GM21825 (cell line): ENCODE measurements around the gene ZNF549.
"Not testable (repeated sequence)": the region's sequence is repeated elsewhere in the genome, so short reads cannot be mapped to it uniquely, and the experiment has no call there.

Experiments
- ATAC-seq: cut with Tn5 transposase; IDR thresholded peaks from one replicate; pipeline ENCODE4 v1.9.1; 2021; ENCODE audit warnings: mild to moderate bottlenecking, moderate library complexity; ENCODE audit not compliant: unreplicated experiment

ZNF549 gene

DNA sequence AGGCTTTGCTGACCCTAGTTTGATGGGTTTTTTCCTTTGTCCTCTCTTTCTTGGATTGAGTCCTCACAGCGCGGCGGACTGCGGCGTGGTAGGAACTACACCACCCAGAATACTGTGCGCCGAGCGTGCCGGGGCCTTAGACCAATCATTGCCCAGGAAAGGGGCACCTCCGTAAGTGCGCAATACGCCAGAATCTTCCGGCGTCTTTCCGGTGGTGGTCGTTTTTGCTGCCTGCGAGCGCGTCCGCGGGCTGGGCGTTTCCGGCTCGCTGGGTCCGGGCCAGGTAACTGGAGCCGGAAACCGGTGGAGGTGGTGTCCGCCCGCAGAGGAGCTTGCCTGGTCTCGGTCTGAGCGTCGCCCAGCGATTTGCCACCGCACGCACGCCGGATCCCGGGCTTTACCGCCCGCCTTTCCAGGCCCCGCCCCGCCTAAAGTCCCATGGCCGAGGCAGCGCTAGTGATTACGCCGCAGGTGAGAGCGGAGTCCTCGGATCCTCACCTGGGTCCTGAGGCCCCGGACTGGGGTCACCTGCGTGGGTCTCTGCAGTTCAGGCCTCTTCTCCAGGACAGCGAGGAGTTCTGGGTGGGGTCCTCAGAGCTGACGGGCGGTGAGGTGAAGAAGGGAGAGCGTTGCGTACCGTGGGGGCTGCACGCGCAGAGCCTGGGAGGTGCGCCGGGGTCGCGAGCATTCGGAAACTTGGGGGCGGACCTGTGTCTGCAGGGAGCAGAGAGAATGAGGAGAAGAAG lies at the start of gene ZNF549:
Gene ZNF549 (plus strand): TSS at position 221 of the 746 bp plus-strand sequence. CDS start 218 bp downstream, at position 439.
- ATAC-seq, result peak; percentile 94

DNA sequence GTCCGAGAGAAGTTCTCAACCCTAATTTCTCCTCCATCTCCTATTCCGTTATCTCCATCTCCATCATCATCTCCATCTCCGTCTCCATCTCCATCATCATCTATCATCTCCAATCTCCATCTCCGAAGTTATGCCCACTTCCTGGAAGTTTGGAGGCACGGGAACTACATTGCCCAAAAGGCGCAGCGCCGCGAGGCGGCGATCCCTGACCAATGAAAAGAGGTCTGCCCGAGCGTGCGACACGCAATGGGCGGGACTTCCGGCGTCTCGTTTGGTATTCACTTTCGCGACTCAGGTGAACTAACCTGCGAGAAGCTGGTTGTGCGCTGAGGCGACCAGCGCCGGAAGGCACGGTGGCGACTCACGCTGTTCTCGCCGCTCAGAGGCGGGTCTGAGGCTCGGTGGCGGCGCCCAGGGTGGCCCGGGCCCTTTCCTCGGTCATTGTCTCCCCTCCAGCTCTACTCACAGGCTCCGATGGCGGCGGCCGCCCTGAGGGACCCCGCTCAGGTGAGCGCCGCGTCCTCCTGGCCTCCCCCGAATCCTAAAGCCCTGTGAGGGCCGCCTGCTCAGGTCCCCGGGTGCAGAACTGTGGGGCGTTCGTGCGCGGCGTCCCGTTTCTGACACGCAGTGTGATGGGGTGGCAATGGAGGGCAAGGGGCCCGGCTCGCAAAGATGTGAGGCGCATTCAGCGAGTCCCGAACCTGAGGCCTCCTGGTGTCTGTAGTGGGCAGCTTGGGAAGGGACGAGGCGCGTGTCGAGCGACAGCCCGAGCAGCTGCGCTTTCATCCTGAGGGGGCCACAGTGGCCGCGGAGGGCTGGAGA lies 39.5 kb upstream of the ZNF549 start, which contains the start of gene ZNF419:
Gene ZNF419 (plus strand): TSS at position 274 of the 822 bp plus-strand sequence. CDS start 201 bp downstream, at position 475.
- ATAC-seq, result peak; percentile 86

DNA sequence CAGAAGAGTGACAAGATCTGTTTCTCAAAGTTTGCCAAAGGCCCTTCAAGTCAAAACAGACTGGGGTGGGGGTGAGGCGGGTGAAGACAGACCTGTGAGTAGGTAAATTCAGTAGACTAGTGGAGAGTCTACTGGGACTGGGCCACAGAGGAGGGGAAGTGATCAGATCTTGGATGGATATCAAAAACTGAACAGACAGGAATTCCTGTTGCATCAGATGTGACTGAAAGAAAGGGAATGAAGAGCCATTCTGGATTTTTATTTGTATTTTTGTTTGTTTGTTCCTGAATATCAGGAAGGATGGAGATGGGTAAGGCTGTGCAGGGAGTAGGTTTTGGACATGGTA lies 38.9 kb upstream of the ZNF549 start:
- not testable (repeated sequence) for ATAC-seq

DNA sequence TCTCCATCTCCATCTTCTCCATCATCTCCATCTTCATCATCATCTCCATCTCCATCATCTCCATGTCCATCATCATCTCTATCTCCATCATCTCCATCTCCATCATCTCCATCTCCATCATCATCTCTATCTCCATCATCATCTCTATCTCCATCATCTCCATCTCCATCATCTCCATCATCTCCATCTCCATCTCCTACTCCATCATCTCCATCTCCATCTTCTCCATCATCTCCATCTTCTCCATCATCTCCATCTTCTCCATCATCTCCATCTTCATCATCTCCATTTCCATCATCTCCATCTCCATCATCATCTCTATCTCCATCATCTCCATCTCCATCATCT lies 27.9 kb upstream of the ZNF549 start:
- not testable (repeated sequence) for ATAC-seq

DNA sequence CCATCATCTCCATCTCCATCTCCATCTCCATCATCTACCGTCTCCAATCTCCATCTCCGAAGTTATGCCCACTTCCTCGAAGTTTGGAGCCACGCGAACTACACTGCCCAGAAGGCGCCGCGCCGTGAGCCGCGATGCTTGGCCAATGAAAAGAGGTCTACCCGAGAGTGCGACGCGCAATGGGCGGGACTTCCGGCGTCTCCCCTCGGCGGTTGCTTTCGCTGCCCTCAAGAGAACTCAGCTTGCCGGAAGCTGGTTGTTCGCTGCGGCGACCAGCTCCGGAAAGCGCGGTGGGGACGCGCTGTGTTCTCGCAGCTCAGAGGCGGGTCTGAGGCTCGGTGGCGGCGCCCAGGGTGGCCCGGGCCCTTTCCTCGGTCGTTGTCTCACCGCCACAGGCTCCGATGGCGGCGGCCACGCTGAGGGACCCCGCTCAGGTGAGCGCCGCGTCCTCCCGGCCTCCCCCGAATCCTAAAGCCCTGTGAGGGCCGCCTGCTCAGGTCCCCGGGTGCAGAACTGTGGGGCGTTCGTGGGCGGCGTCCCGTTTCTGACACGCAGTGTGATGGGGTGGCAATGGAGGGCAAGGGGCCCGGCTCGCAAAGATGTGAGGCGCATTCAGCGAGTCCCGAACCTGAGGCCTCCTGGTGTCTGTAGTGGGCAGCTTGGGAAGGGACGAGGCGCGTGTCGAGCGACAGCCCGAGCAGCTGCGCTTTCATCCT lies 27.3 kb upstream of the ZNF549 start, which contains the start of gene ZNF773:
Gene ZNF773 (plus strand): TSS at position 259 of the 716 bp plus-strand sequence. CDS start 143 bp downstream, at position 402.
- peak; percentile 98 for ATAC-seq

DNA sequence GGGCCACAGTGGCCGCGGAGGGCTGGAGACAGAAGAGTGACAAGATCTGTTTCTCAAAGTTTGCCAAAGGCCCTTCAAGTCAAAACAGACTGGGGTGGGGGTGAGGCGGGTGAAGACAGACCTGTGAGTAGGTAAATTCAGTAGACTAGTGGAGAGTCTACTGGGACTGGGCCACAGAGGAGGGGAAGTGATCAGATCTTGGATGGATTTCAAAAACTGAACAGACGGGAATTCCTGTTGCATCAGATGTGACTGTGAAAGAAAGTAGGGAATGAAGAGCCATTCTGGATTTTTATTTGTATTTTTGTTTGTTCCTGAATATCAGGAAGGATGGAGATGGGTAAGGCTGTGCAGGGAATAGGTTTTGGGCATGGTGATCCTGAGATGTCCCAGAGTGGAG lies 26.8 kb upstream of the ZNF549 start:
- not testable (repeated sequence) for ATAC-seq

DNA sequence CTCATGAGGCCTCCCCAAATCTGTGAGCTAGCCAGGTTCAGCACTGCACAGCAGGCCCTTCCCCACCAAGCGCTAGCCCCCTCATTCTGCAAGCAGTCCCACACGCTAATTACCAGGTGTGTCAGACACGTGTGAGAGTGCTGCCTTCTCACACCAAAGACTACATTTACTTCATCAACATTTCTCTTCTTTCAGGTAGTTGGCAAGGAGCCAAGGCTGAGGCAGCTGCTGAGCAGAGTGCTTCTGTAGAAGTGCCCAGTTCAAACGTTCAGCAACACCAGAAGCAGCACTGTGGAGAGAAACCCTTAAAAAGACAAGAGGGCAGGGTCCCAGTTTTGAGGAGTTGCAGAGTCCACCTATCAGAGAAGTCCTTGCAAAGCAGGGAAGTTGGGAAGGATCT lies 21.0 kb upstream of the ZNF549 start:
- no peak for ATAC-seq

DNA sequence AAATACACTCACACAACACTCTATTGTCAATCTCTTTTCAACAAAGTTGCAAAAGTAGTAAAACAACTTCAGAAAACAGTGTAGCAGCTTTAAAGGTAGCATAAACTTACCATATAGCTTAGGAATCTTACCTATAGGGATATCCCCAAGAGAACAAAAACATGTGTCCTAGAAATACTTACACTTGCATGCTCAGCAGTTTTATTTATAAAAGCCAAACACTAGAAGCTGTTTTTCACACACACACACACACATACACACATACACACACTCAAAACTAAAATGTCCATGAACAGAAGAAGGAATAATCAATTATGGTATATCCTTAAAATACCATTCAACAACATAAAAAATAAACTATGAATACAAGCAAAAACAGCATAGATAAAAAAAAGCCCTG lies 15.7 kb upstream of the ZNF549 start:
- no peak for ATAC-seq

DNA sequence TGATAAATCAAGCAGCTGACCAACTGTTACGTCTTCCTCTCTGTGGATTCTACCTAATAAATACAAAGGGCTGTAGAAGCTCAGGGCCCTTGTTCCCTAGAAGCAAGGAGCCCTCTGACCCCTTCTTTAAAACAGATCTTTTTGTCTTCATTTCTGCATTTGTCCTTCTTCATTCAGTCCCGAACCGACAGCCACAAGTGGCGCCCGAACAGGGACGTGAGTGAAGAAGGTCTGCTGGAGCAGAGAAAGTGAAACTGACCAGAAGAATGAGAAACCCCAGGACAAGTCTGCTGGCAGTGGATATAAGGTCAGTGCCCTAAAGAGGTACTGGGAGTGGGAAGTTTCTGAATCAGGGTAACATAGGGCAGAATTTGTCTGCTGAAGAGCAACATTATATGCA lies 14.3 kb upstream of the ZNF549 start:
- ATAC-seq, result no peak

DNA sequence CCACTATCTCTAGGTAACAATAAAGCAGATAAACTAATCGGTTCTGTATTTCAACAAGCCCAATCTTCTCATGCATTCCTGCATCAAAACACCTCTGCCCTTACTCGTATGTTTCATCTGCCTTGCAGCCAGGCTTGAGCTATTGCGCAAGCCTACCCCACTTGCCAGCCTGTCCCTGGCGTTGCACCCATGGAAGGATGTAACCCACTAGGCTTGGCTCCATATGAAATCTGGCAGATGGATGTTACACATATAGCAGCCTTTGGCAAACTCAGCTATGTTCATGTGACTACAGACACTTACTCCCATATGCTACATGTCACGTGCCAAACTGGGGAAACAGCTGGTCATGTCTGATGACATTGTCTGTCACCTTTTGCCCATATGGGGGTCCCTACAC lies 11.9 kb upstream of the ZNF549 start:
- no peak for ATAC-seq

DNA sequence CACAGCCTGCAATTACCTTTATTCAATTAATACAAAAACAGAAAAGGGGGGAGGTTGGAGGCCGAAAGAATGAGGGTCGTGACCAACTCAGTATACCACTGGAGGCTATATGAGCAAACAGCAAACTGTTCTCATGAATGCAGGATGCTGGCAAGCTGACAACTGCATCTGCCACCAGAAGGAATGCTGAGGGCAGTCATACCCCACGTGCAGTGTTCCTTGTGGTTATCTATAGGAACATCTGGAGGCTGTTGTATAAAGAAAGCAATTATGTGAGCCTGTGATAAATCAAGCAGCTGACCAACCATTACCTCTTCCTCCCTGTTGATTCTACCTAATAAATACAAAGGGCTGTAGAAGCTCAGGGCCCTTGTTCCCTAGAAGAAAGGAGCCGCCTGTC lies 9.1 kb upstream of the ZNF549 start:
- not testable (repeated sequence) for ATAC-seq

DNA sequence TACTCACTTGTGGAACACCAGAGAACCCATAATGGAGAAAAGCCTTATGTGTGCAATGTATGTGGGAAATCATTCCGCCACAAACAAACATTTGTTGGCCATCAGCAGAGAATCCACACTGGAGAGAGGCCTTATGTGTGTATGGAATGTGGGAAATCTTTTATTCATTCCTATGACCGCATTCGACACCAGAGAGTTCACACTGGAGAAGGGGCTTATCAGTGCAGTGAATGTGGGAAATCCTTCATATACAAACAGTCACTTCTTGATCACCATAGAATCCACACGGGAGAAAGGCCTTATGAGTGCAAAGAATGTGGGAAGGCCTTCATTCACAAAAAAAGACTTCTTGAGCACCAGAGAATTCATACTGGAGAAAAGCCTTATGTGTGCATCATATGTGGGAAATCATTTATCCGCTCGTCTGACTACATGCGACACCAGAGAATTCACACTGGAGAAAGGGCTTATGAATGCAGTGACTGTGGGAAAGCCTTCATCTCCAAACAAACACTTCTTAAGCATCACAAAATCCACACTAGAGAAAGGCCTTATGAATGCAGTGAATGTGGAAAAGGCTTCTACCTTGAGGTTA lies 10.9 kb downstream of the ZNF549 start:
- no peak for ATAC-seq

DNA sequence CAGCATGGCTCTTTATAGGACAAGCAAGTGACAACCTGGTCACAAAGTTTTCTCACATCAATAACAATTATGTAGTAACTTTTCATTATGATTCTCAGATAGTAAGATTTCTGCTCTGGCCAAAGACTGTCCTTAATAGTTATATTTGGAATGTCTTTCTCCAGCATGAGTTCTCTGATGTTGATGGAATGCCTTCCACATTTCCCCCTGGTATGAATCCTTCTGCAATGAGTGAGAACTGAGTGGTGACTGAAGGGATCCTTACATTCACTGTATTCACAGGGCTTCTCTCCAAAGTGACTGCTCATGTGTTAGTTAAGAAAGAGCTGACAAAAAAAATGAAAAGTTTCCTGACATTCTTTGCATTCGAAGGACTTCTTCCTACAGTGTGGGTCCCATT lies 19.4 kb downstream of the ZNF549 start:
- ATAC-seq, result no peak

DNA sequence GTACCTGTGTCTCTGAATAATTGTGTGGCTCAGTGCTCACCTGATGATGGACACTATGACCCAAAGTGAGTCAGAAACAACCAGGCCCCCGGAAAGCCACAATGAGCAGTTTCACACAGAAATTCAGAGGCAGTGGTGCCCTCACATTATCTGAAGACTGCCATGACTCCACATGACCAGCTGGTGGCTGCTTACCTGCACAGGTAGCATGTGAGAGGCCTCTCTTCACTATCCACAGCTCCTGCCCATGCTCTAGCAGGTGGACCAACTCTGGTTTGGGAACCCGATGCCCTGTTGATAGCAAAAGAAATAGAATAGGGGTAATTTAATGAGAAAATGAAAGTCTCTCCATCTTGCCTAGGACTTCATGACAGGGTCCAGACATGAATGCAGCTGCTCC lies 25.3 kb downstream of the ZNF549 start:
- no peak for ATAC-seq

DNA sequence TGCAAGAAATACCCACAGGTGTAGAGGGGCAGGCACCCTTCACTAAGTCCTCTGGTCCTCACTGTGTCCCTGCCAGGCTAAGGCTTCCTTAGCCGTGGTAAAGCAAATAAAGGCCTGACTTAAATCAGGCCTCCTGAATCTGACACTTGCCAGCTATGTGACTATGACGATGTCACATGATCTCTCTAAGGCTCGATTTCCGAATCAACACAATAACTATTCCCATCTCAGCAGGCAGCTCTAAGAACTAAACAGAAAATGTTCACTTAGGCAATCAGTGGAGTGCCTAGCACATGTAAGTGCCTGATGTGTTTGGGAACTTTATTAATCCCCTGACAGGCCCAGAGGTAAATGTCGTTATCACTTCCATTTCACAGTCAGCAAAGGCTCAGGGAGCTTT lies 30.5 kb downstream of the ZNF549 start:
- no peak for ATAC-seq

DNA sequence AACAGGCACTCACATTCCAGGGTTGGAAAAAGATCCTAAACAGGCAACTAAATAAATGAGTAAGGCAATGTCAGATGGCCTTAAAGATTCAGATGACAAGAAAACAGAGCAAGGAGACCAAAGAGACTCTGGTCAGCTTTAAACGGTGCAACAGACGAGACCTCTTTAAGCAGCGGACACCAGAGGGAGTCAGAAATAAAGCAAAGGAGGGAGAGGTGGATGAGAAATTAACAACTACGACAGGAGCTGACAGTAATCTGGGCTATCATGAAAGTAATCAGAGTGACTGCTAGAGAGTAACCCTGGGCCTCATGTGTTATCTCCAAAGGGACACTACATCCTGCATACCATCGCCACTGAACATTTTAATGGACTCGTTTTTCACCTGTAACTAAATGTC lies 31.4 kb downstream of the ZNF549 start:
- ATAC-seq, result no peak

DNA sequence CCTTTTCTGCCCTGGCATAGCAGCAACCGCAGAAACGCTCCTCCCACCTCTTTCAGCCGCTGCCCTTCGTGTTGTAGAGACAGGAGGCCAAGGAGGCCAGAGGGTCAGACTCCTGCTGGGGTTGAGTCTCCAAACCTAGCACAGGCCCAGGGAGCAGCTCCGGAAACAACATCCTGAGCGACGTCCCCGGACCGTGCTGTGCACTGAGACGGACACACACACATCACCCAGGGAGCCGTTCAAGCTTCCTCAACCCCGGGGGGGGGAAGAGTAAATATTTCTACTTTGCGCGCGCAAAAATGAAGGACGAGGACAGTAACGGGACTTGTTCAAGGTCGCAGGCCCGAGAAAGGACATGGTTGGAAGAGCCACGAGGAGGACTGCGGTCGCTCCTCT lies 31.9 kb downstream of the ZNF549 start:
- peak; percentile 30 for ATAC-seq

DNA sequence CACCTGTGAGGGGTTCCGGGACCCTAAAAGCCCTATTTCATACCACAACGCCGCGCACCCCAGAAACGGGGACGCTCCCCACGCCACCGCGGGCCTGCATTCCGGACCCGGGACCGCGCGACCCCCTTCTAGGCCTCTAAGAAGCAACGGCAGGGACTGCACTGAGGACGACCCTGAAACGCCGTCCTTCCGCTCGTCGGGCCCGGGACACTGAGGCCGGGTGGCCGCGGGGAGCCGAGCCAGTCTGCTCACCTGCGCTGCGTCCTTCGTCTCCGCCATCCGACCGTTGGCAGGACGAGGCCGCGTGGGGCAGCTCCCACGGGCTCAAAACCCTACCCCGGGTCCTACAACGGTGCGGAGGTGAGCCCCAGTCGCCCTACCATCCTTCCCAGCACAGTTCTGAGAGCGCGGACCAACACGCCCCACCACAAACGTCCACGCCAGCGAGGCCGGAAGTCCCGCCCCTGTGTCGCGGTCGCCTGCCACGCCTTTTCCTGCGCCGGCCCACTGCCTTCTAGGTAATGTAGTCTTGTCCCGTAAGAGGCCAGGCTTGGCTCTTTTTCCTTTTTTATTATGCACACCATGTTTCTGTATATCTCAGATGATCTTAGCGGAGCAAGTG lies 32.4 kb downstream of the ZNF549 start, which contains the start of gene ZNF550:
Gene ZNF550 (minus strand): TSS at position 460 of the 622 bp plus-strand sequence. CDS start 181 bp downstream, at position 279.
- peak; percentile 96 for ATAC-seq

DNA sequence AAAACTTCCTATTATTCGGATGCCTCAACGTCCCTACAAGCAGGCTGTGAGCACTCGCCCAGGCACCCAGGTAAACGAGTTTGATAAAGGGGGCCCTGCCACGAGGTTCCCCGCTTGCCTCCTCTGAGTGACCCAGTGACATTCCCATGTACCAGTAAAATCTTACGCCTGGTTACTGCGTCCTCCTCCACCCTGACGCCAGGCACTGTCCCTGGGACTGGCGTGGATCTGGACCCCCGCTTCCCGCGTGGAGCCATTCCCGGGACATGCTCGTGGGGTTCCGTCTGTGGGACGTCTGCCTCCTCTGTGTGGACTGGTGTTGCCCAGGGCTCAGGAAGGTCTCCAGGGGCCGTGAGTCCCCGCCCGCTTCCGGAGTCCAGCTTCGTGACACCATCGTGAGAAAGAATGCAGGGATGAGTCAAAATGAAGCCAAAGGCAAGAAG lies 32.9 kb downstream of the ZNF549 start:
- ATAC-seq, result no peak

DNA sequence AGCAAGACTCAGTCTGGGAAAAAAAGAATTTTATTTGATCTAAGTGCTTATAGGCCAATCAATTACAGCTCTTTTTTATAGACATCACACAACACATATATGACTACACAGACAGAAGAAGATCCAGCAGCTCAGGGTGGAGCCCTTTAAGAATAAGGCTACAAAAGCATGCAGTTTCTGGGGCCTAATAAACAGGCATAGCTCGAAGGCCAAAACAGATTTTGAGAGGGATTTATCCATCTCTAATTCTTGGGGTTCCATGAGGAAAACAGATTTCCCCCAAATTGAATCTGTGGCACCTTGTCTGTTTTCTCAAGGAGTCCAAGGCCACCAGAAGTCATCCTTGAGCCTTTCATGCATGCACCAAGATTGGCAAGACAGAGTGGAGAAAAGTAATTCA lies 36.4 kb downstream of the ZNF549 start:
- no peak for ATAC-seq
